GM19351 (cell line): ENCODE measurements around the gene UGGT1.

Source experiments
- ATAC-seq: cut with Tn5 transposase; IDR thresholded peaks from one replicate; pipeline ENCODE4 v1.9.1; 2021; ENCODE audit warnings: mild to moderate bottlenecking, moderate library complexity; ENCODE audit not compliant: unreplicated experiment

UGGT1 gene, protein sequence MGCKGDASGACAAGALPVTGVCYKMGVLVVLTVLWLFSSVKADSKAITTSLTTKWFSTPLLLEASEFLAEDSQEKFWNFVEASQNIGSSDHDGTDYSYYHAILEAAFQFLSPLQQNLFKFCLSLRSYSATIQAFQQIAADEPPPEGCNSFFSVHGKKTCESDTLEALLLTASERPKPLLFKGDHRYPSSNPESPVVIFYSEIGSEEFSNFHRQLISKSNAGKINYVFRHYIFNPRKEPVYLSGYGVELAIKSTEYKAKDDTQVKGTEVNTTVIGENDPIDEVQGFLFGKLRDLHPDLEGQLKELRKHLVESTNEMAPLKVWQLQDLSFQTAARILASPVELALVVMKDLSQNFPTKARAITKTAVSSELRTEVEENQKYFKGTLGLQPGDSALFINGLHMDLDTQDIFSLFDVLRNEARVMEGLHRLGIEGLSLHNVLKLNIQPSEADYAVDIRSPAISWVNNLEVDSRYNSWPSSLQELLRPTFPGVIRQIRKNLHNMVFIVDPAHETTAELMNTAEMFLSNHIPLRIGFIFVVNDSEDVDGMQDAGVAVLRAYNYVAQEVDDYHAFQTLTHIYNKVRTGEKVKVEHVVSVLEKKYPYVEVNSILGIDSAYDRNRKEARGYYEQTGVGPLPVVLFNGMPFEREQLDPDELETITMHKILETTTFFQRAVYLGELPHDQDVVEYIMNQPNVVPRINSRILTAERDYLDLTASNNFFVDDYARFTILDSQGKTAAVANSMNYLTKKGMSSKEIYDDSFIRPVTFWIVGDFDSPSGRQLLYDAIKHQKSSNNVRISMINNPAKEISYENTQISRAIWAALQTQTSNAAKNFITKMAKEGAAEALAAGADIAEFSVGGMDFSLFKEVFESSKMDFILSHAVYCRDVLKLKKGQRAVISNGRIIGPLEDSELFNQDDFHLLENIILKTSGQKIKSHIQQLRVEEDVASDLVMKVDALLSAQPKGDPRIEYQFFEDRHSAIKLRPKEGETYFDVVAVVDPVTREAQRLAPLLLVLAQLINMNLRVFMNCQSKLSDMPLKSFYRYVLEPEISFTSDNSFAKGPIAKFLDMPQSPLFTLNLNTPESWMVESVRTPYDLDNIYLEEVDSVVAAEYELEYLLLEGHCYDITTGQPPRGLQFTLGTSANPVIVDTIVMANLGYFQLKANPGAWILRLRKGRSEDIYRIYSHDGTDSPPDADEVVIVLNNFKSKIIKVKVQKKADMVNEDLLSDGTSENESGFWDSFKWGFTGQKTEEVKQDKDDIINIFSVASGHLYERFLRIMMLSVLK (N-terminal part only)

DNA sequence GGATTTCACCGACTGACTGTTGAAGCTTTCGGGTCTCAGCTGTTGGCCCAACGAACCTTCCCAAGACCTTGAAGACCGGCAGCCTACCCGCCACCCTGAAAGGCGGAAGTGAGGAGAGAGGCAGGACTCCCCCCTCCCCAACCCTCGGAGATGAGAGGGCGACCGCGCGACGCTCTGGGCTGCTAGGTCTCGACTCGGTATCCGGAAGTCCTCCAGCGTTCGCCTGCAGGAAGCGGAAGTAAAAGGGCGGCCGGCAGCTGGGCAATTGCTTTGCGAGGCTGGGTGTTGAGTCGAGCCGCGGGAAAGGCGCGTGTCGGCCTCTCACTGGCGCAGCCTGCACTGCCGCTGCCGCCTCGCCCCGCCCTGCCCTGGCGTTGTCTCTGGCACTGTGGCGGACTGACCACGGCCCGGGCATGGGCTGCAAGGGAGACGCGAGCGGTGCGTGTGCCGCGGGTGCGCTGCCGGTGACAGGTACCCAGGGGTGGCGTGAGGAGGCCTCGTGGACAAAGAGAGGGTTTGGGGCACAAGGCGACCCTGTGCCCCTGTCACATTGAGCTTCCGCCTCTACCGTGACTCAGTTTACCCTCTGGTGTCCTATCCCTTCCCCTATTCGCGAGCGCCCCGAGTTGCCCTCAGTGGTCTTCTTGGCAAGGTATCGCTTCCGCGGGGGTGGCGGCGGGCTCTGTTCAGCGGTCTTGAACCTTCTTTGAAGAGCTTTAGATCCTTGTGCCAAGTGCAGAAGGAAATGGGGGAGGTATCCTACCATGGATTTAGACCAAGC is at the start of gene UGGT1:
TSS of gene UGGT1 (plus strand) at position 256 of the 781 bp plus-strand sequence. CDS start at position 414, 158 bp downstream.
- ATAC-seq = peak; percentile 94

DNA sequence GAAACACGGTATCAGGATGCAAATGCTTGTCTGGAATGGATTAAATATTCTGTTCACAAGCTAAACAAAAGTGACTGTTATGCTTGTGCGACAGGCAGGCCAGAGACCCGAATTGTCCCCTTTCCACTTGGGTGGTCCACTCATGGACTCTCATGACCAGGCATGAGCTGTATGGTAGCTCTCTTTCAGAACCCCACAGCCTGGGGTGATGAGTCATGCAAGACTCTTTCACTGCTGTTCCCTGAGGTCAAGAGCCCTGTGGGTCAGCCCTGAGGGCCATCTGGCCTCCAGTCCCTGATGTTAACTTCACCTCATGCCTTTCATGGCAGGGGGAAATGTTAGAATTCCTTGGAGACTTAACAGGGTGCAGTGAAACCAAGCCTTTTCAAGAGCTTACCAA is 49.4 kb upstream of the UGGT1 start:
- ATAC-seq = no peak

DNA sequence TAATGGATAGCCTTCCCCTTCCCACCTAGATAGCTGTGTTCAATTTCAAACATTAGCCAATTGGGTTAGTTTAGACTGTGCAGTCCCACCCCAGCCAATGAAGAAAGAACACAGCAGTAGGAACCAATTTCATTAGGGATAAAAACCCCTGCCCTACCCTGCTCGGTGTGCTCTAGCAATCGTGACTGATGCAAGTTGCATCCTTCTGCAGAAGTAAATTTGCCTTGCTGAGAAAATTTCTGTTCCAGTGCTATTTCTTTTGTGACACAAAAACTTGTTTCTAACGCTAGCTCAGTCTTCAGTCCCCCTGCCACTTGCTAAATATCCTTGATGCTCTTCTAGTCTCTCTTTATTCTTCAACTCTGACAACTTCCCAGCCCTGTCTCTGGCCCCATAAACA is 48.0 kb upstream of the UGGT1 start:
- ATAC-seq = no peak

DNA sequence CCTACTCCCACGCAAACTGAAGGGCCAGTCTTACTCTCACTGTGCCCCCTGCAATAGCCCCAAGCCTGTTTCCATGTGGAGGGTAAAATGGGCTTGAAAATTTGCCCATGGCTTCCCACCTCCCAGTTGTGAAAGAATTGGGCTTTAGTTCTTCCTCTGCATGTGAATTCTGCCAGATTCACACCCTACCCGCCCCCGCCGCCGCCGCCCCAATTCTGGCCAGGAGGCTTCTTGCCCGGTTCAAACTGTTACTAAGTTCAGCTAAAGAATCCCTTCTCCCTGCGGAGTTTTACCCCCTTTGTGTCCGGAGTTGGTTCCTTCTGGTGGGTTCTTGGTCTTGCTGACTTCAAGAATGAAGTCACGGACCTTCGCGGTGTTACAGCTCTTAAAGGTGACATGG is 37.7 kb upstream of the UGGT1 start:
- ATAC-seq = no peak

DNA sequence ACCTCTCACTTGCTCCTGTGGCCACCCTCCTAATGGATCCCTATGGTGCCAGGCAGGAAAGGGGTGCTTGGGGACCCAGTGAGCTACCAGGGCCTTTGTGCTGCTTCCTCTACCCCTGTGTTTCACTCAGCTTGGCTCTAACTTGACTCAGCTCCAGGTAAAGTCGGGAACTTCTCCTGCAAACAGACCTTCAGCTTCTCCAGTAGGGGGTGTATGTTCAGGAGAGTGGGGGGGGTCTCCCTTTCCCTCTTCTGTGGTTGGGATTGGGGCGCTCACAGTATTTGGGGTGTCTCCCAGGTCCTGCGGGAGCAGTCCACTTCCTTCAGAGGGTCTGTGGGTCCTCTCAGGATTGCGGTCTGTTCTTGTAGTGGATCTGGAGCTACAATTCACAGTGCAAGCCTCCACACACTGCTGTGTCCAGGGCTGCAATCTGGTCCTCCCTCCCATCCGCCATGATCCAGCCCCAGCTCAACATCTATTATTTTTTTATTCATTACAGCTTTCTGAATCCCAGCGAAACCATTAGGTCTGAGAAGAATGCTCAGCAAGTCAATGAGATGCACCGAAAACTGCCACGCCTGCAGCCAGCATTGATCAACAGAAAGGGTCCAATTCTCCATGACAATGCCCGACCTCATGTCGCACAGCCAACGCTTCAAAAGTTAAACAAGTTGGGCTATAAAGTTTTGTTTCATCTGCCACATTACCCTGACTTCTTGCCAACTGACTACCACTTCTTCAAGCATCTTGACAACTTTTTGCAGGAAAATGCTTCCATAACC is 36.7 kb upstream of the UGGT1 start:
- ATAC-seq = no peak

DNA sequence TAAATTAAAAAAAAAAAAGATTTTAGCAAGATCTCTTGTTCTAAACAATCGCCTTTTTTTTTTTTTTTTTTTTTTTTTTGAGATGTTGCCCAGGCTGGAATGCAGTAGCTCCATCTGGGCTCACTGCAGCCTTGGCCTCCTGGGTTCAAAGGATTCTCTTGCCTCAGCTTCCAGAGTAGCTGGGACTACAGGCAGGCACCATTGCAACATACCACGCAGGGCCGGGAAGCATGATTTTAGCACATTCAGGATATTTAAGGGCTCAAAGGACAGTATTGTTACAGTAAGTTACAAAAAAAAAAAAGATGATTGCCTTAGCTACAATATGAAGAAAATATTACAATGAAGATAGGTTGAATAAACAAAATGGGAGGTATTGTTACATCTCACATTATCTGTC is 33.7 kb upstream of the UGGT1 start:
- no peak for ATAC-seq

DNA sequence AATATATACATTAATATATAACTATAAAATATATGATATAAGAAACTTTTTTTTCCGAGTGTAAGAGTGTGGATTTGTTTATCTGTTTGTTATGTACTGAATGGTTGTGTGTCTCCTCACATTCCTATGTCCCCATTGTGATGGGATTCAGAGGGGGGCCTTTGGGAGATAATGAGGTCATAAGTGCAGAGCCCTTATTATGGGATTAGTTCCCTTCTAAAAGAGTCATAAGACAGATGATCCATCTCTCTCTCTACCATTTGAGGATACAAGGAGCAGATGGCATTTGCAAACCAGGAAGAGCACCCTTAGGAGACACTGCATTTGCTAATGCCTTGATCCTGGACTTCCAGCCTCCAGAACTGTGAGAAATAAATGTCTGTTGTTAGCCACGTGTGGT is 32.9 kb upstream of the UGGT1 start:
- ATAC-seq = no peak

DNA sequence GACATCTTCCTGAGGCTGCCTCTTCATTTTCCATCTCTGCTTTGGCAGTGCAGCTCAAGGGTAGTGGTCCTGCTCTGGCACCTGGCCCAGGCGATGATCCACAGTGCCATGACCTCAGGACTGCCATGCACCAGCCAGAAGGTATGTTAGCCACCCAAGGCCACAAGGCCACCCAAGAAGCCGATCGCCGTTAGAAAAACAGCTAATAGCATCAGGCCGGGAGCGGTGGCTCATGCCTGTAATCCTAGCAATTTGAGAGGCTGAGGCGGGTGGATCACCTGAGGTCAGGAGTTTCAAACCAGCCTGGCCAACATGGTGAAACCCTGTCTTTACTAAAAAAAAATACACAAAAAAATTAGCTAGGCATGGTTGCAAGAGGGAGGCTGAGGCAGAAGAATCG is 28.4 kb upstream of the UGGT1 start:
- ATAC-seq = no peak

DNA sequence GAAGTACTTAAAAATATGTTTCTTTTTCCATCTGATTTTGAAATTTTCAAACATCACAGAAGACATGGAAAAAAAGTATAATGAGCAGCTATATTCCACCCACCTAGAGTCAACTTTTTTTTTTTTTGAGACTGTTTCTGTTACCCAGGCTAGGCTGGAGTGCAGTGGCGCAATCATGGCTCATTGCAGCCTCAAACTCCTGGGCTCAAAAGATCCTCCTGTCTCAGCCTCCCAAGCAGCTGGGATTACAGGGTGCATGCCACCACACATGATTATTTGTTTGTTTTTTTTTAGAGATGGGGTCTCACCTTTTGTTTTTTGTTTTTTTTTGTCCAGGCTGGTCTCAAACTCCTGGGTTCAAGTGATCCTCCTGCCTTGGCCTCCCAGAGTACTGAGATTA is 26.6 kb upstream of the UGGT1 start:
- no peak for ATAC-seq

DNA sequence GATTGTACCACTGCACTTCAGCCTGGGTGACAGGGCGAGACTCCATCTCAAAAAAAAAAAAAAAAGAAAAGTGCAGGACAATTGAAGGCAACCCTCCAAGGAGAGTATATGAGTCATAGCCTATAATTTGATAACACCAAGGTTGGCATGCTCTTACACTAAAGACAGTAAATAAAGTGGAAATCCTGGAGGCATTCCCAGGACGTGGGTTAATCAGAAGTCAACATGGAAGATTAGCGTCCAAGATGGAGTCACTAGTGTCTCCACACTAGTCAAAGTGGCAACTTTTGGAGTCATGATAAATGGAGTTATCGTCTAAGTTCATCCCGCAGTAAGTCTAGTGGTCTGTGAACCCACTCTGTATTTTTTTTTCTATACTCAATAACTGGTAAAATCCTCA is 21.2 kb upstream of the UGGT1 start:
- ATAC-seq = no peak

DNA sequence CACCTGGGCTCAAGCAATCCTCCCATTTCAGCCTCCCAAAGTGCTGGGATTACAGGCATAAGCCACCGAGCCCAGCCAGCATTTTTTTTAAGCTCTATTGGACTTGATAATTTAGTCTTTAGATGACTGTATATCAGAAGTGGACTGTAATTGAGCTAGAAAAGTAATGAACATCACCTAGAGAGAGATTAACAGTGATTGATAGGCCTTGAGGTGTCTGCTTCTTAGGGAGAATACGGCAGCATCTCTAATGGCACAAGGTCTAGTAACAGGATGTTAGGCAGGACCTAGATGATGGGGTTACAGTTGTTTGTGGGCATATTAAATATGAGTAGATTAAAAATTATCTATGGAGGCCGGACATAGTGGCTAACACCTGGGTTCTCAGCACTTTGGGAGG is 17.7 kb upstream of the UGGT1 start:
- ATAC-seq = no peak

DNA sequence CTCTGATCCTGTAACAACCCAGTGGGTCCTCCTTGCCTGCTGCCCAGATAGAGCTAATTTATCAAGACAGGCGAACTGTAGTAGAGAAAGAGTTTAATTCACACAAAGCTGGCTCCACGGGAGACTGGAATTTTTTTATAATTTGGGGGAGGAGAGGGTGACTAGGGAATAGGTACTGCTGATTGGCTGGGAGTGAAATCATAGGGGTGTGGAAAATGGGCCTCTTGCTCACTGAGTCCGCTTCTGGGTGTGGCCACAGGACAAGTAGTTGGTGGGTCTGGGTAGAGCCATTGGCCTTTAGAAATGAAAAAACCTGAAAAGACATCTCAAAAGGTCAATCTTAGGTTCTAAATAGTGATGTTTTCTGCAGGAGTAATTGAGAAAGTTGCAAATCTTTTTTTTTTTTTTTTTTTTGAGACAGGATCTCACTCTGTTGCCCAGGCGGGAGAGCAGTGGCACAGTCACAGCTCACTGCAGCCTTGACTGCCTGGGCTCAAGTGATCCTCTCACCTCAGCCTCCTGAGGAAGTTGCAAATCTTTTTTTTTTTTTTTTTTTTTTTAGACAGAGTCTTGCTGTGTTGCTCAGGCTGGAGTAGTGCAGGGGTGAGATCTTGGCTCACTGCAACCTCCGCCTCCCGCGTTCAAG is 14.4 kb upstream of the UGGT1 start:
- no peak for ATAC-seq

DNA sequence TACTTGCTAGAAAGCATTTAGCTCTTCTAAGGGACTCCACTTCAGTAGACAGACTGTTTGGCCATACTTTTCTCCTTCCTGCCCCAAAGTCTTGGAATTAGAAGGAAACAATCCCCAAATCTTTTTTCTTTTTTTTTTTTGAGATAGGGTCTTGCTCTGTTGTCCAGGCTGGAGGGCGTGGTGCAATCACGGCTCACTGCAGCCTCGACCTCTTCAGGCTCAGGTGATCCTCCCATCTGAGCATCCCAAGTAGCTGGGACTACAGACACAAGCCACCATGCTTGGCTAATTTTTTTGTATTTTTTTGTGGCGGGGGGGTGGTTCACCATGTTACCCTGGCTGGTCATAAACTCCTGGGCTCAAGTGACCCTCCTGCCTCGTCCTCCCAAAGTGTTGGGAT is 6.2 kb upstream of the UGGT1 start:
- no peak for ATAC-seq

DNA sequence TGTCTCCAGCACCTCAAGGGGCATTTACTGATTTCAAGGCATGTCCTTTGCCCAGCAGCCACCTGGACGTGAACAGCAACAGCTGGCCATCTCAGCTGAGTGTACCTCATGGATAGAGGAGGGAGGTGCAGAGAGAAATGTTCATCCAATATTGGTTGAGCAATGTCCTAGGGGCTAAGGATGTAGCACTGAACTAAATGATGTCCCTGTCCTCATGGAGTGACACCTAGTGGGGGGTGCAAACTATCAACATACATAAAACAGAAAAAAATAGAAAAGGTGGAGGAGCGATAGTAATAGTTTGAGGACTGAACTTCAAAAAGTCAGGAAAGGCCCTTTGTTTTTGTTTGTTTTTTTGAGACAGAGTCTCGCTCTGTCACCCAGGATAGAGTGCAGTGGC is 4.8 kb upstream of the UGGT1 start:
- no peak for ATAC-seq

DNA sequence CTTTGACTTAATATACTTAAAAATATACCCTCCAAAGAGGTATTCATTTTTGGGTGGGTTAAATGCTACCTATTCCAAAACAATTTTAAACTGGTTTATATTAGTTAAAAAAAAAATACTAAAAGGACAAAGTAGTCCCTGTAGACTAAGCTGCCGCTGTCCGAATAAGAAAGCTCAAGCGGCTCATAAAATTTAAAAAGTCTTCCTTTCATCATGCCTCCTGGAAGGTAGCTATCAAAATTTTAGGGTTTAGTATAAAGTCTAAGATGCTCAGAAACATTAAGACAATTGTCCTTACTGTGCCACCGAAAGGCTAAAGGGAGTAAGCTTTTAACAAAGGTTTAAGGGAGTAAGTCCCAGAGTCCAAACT is 440 bp upstream of the UGGT1 start:
- peak; percentile 3 for ATAC-seq

DNA sequence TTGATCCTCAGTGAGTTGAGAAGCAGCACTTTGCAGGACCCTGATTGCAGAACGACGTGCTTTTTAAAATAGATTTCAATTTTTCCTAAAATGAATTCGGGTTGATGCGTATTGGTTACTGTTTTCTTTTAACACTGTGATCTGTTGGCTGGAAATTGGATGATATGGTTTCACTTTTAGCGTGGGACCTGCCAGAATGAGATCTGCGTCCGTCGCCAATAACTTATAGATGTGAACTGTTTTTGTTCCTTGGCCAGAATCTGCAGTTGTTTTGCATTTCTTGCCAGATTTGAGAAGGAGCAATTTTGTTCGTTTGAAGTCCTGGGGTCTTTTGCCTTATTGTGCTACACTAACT is 703 bp downstream of the UGGT1 start:
- no peak for ATAC-seq

DNA sequence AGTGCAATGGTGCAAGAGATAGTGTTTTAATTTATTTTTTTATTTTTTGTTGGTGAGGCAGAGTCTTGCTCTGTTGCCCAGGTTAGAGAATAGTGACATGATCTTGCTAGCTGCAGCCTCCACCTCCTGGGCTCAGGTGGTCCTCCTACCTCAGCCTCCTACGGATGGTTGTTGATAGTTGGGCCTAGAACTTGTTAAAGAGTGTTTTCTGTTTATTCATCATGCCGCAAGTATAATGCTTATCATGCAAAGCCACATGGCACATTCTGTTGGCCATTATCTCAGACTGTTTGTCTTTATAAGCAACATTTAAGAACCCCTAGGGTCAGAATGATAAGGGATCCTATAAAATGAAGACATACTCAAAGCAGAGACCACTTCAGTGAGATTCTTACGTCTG is 1.7 kb downstream of the UGGT1 start:
- no peak for ATAC-seq

DNA sequence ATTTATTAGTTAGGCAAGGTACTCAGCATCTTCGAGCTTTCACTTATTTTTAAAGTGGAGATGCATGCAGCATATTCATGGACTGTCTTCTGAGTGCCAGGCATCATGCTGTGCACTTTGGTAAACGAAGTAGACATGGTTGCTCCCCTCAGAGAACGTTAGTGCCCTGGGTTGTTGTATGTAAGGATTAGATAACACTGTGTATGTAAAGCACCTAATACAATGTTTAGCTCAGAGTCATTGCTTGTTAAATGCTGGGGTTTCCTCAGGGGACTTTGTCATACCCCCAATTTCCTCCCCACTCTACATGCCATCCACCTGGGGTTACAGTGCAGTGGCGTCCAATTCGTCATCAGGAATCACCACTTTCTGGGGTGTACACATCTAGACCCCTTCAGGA is 2.8 kb downstream of the UGGT1 start:
- ATAC-seq = no peak

DNA sequence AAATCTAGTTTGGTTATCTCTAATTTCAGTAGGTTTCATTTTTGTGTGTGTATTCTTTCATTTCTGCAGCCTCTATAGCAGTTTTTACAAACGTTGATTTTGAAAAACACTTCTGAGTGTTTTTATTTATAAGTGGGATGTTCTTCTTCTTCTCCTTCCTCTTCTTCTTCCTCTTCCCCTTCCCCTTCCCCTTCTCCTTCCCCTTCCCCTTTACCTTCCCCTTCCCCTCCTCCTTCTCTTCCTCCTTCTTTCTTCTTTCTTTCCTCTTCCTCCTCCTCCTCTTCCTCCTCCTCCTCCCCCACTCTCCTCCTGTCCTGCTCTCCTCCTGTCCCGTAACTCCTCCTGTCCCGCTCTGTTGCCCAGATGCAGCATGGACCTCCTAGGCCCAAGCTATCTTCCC is 4.2 kb downstream of the UGGT1 start:
- ATAC-seq = no peak
